Adrenal gland (tissue), 5 donors: ENCODE data around the gene PGA3.

Experiments used
- POLR2A ChIP-seq, 2 donors: fragments of 450-650 bp; IDR thresholded peaks; one replicate each; pipeline ENCODE4 v1.6.1; 2017; ENCODE audit warnings: antibody characterized with exemption in 2 of 2, mild to moderate bottlenecking in 2 of 2, moderate library complexity in 1 of 2
- TF ChIP-seq, protein P1 (sequence below), 6 experiments: fragments of 450-650 bp in 4 of 6; fragments of 200-600 bp in 2 of 6; sonication (generic) in 1 of 6; IDR thresholded peaks; 1 replicate in 5 of 6; 2 replicates in 1 of 6; pipeline versions ENCODE4 v1.5.1 to v1.8.0; 2016 to 2021; ENCODE audit warnings: antibody characterized with exemption in 6 of 6, mild to moderate bottlenecking in 2 of 6, moderate library complexity in 1 of 6
- donor health status: DM: no; HTN: no; CAD: no.

DNA sequence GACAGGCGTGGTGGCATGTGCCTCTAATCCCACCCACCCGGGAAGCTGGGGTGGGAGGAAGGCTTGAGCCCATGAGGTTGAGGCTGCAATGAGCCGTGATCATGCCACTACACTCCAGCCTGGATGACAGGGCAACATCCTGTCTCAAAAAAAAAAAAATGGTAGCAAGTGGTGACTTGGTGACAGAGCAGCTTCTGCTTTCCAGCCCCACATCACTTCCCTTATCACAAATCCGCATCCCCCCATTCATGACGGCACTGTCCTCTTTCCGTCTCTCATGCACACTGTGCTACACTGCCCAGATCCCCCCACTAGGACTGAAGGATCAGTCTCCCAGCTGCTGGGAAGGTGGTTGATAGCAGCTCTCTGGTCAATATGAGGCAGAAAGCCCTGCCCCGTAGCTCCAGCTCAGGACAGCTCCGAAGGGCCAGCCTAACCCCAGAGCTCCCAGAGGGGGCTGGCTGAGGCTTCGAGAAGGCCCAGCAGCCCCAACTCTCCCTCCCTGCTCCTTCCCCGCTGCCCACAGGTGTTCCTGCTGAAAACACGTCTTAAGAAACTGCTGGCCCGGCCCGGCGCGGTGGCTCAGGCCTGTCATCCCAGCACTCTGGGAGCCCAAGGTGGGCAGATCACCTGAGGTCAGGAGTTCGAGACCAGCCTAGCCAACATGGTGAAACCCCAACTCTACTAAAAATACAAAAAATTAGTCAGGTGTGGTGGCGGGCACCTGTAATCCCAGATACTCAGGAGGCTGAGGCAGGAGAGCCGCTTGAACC is 53.6 kb downstream of the PGA3 start:
- TF ChIP-seq, protein P1, sequence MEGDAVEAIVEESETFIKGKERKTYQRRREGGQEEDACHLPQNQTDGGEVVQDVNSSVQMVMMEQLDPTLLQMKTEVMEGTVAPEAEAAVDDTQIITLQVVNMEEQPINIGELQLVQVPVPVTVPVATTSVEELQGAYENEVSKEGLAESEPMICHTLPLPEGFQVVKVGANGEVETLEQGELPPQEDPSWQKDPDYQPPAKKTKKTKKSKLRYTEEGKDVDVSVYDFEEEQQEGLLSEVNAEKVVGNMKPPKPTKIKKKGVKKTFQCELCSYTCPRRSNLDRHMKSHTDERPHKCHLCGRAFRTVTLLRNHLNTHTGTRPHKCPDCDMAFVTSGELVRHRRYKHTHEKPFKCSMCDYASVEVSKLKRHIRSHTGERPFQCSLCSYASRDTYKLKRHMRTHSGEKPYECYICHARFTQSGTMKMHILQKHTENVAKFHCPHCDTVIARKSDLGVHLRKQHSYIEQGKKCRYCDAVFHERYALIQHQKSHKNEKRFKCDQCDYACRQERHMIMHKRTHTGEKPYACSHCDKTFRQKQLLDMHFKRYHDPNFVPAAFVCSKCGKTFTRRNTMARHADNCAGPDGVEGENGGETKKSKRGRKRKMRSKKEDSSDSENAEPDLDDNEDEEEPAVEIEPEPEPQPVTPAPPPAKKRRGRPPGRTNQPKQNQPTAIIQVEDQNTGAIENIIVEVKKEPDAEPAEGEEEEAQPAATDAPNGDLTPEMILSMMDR (IDR thresholded peaks at IDR 0.05), result no peak
- TF ChIP-seq POLR2A (IDR thresholded peaks at IDR 0.05), result no peak
